HepG2 (cell line): ENCODE data around the gene DNASE1L2. TPM values are rescaled to one million over a fixed set of nuclear protein-coding genes. Genes with fewer than 3 reads are reported as not detected.

Source experiments
- DMTF1 ChIP-seq: sonication (generic); formaldehyde crosslinking; IDR thresholded peaks from 2 replicates; pipeline ENCODE4 v1.4.0; 2020; ENCODE audit warnings: mild to moderate bottlenecking, missing genetic modification reagents
- DPF2 ChIP-seq: sonication (generic); formaldehyde crosslinking; IDR thresholded peaks from 2 replicates; pipeline ENCODE4 v1.4.0; 2020; ENCODE audit warnings: mild to moderate bottlenecking, low read depth, missing genetic modification reagents, borderline replicate concordance
- GABPB1 ChIP-seq: IDR thresholded peaks from 2 replicates; pipeline ENCODE4 v1.6.1; 2016; ENCODE audit warnings: mild to moderate bottlenecking, missing genetic modification reagents, moderate library complexity, missing compliant biosample characterization
- GLI4 ChIP-seq: sonication (generic); formaldehyde crosslinking; IDR thresholded peaks from 2 replicates; pipeline ENCODE4 v1.5.1; 2020; ENCODE audit warnings: missing genetic modification reagents, mild to moderate bottlenecking, moderate library complexity, borderline replicate concordance
- HDAC1 ChIP-seq: sonication (generic); formaldehyde crosslinking; IDR thresholded peaks from 2 replicates; pipeline ENCODE4 v1.5.1; 2020; ENCODE audit warnings: mild to moderate bottlenecking, missing genetic modification reagents
- KAT8 ChIP-seq: IDR thresholded peaks from 2 replicates; pipeline ENCODE4 v1.6.1; 2016; ENCODE audit warnings: missing genetic modification reagents, missing compliant biosample characterization
- NFKB2 ChIP-seq: sonication (generic); formaldehyde crosslinking; IDR thresholded peaks from 2 replicates; pipeline ENCODE4 v1.4.0; 2020; ENCODE audit warnings: missing genetic modification reagents, borderline replicate concordance
- PAX8 ChIP-seq: sonication (generic); formaldehyde crosslinking; IDR thresholded peaks from 2 replicates; pipeline ENCODE4 v1.8.0; 2022; ENCODE audit warnings: mild to moderate bottlenecking, missing genetic modification reagents, borderline replicate concordance
- PRPF4 ChIP-seq: fragments of 200-400 bp; formaldehyde crosslinking; IDR thresholded peaks from 2 replicates; pipeline ENCODE4 v1.6.1; 2016; ENCODE audit warnings: low read length, low read depth; ENCODE audit not compliant: poor library complexity, severe bottlenecking
- RBAK ChIP-seq: sonication (generic); formaldehyde crosslinking; IDR thresholded peaks from 2 replicates; pipeline ENCODE4 v1.5.1; 2020; ENCODE audit warnings: mild to moderate bottlenecking, missing genetic modification reagents
- ZEB1 ChIP-seq: IDR thresholded peaks from 2 replicates; pipeline ENCODE4 v1.6.1; 2012; ENCODE audit warnings: mild to moderate bottlenecking, low read depth, inconsistent platforms; ENCODE audit not compliant: insufficient replicate concordance
- ZKSCAN5 ChIP-seq: sonication (generic); formaldehyde crosslinking; IDR thresholded peaks from 2 replicates; pipeline ENCODE4 v1.5.1; 2020; ENCODE audit warnings: mild to moderate bottlenecking, missing genetic modification reagents
- ZNF557 ChIP-seq: sonication (generic); formaldehyde crosslinking; IDR thresholded peaks from 2 replicates; pipeline ENCODE4 v1.4.0; 2020; ENCODE audit warnings: missing genetic modification reagents
- ZNF616 ChIP-seq: sonication (generic); formaldehyde crosslinking; IDR thresholded peaks from 2 replicates; pipeline ENCODE4 v1.5.0; 2020; ENCODE audit warnings: low read depth, mild to moderate bottlenecking, missing genetic modification reagents
- polyA plus RNA-seq, 8 experiments: library from polyadenylated mRNA; depleted of rRNA in 3 of 8; stranded (reverse) in 7 of 8; unstranded in 1 of 8; fragments of >200 nt; fragmentation: Illumina TruSeq in 4 of 8; extraction: Trizol in 4 of 8; gene quantifications; 2 replicates each; pipeline versions ENCODE4 v1.2.1 to v1.2.3, GENCODE V29; 2011 to 2016; ENCODE audit warnings: low read depth in 4 of 8, missing spikeins in 1 of 8, mixed read lengths in 1 of 8; ENCODE audit not compliant: insufficient read depth in 1 of 8
- total RNA-seq, 5 experiments: library from RNA; depleted of rRNA; stranded (reverse); fragments of >200 nt; fragmentation: Illumina TruSeq; extraction: Trizol; gene quantifications; 2 replicates each; pipeline ENCODE4 v1.2.3, GENCODE V29; 2016; ENCODE audit warnings: low read depth in 1 of 5
- TF ChIP-seq, protein P1 (sequence below): sonication (generic); formaldehyde crosslinking; IDR thresholded peaks from 2 replicates; pipeline ENCODE4 v1.8.1; 2023; ENCODE audit warnings: mild to moderate bottlenecking, inconsistent platforms, moderate library complexity, missing genetic modification reagents, borderline replicate concordance
- TF ChIP-seq, protein P2 (sequence below): sonication (generic); formaldehyde crosslinking; IDR thresholded peaks from 2 replicates; pipeline ENCODE4 v1.5.0; 2020; ENCODE audit warnings: mild to moderate bottlenecking, missing genetic modification reagents
- TF ChIP-seq, protein P3 (sequence below): sonication (generic); formaldehyde crosslinking; IDR thresholded peaks from 2 replicates; pipeline ENCODE4 v1.4.0; 2020; ENCODE audit warnings: mild to moderate bottlenecking, missing genetic modification reagents
- TF ChIP-seq, protein P4 (sequence below): sonication (generic); formaldehyde crosslinking; conservative IDR thresholded peaks from 2 replicates; pipeline ENCODE4 v1.4.0; 2020; ENCODE audit warnings: missing genetic modification reagents
- TF ChIP-seq, protein P5 (sequence below): sonication (generic); formaldehyde crosslinking; IDR thresholded peaks from 2 replicates; pipeline ENCODE4 v1.4.0; 2020; ENCODE audit warnings: missing genetic modification reagents, mild to moderate bottlenecking, borderline replicate concordance

The DNASE1L2 gene
- total and polyA plus RNA-seq, 2 of the 13 experiments (the other 11 are each of a cell fraction or from before 2014, with no cell fraction given): 0.44 to 0.50 TPM

DNA sequence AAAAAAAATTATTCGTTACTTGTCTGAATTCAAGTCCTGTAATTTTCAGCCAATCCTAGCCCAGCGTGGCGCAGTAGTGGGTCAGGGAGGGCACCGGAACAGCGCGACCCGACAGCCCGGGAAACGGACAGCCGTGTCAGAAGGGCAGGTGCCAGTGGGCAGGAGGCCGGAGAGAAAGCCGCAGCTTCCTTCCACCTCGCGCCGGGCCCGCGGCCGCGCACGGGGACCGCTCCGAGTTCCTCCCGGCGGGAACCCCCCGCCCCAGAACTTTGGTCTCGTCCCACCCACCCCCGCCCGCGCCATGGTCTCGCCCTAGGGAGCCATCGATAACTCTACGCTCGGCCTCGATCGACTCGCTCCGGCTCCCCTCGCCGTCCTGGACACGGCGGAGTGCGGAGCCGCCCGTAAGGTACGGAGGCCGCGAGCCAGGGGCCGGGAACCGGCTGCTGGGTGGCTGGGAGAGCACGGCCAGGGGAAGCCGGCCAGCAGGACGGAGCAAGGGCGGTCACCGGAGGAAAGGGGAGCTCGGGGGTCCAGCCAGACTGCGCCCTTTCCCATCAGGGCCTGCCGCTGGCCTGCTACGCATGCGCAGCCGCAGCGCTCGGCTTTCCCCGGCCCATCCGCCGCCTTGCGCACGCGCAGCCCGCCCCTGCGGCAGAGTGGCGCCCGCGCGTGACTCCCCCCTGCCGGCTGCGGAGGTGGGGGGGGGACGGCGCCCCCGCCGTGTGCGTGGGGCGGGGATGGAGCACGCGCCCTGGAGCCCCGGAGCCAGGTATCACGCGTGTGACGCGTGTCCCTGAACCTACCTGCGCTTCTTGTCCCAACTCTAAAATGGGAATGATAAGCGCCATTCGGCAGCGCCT lies 30.9 kb upstream of the DNASE1L2 start, which contains the start of gene MLST8 (continued):
- TF ChIP-seq, protein P1, sequence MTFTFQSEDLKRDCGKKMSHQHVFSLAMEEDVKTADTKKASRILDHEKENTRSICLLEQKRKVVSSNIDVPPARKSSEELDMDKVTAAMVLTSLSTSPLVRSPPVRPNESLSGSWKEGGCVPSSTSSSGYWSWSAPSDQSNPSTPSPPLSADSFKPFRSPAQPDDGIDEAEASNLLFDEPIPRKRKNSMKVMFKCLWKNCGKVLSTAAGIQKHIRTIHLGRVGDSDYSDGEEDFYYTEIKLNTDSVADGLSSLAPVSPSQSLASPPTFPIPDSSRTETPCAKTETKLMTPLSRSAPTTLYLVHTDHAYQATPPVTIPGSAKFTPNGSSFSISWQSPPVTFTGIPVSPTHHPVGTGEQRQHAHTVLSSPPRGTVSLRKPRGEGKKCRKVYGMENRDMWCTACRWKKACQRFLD (CRISPR knock-in tag): no peak
- peak; percentile 86 for TF ChIP-seq KAT8
- TF ChIP-seq GLI4: no peak
- TF ChIP-seq GABPB1 (CRISPR knock-in tag): peak; percentile 85
- 0 out of 2 replicates have a peak, but pooled peaks have one; percentile 24 for TF ChIP-seq ZKSCAN5 (CRISPR knock-in tag)
- TF ChIP-seq PRPF4: no peak
- TF ChIP-seq RBAK (CRISPR knock-in tag): no peak
- no peak for TF ChIP-seq ZEB1
- no peak for TF ChIP-seq ZNF557 (CRISPR knock-in tag)
- TF ChIP-seq, protein P2, sequence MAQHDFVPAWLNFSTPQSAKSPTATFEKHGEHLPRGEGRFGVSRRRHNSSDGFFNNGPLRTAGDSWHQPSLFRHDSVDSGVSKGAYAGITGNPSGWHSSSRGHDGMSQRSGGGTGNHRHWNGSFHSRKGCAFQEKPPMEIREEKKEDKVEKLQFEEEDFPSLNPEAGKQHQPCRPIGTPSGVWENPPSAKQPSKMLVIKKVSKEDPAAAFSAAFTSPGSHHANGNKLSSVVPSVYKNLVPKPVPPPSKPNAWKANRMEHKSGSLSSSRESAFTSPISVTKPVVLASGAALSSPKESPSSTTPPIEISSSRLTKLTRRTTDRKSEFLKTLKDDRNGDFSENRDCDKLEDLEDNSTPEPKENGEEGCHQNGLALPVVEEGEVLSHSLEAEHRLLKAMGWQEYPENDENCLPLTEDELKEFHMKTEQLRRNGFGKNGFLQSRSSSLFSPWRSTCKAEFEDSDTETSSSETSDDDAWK (CRISPR knock-in tag): no peak
- TF ChIP-seq PAX8 (CRISPR knock-in tag): no peak
- peak; percentile 83; the same call in 1 of the 2 replicates for TF ChIP-seq NFKB2 (CRISPR knock-in tag)
- TF ChIP-seq HDAC1: peak; percentile 27
- TF ChIP-seq, protein P3, sequence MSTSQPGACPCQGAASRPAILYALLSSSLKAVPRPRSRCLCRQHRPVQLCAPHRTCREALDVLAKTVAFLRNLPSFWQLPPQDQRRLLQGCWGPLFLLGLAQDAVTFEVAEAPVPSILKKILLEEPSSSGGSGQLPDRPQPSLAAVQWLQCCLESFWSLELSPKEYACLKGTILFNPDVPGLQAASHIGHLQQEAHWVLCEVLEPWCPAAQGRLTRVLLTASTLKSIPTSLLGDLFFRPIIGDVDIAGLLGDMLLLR (CRISPR knock-in tag): peak; percentile 80; the same call in 1 of the 2 replicates
- TF ChIP-seq, protein P4, sequence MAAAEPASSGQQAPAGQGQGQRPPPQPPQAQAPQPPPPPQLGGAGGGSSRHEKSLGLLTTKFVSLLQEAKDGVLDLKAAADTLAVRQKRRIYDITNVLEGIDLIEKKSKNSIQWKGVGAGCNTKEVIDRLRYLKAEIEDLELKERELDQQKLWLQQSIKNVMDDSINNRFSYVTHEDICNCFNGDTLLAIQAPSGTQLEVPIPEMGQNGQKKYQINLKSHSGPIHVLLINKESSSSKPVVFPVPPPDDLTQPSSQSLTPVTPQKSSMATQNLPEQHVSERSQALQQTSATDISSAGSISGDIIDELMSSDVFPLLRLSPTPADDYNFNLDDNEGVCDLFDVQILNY (CRISPR knock-in tag): no peak
- TF ChIP-seq DPF2: no peak
- TF ChIP-seq, protein P5, sequence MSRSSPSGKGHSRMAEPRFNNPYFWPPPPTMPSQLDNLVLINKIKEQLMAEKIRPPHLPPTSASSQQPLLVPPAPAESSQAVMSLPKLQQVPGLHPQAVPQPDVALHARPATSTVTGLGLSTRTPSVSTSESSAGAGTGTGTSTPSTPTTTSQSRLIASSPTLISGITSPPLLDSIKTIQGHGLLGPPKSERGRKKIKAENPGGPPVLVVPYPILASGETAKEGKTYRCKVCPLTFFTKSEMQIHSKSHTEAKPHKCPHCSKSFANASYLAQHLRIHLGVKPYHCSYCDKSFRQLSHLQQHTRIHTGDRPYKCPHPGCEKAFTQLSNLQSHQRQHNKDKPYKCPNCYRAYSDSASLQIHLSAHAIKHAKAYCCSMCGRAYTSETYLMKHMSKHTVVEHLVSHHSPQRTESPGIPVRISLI (CRISPR knock-in tag): no peak; the same call in 1 of the 2 replicates
- TF ChIP-seq ZNF616 (CRISPR knock-in tag): peak; percentile 24; the same call in 1 of the 2 replicates
- no peak for TF ChIP-seq DMTF1 (CRISPR knock-in tag)
